ENCODE measurements around the gene CNIH4.

The CNIH4 gene

DNA sequence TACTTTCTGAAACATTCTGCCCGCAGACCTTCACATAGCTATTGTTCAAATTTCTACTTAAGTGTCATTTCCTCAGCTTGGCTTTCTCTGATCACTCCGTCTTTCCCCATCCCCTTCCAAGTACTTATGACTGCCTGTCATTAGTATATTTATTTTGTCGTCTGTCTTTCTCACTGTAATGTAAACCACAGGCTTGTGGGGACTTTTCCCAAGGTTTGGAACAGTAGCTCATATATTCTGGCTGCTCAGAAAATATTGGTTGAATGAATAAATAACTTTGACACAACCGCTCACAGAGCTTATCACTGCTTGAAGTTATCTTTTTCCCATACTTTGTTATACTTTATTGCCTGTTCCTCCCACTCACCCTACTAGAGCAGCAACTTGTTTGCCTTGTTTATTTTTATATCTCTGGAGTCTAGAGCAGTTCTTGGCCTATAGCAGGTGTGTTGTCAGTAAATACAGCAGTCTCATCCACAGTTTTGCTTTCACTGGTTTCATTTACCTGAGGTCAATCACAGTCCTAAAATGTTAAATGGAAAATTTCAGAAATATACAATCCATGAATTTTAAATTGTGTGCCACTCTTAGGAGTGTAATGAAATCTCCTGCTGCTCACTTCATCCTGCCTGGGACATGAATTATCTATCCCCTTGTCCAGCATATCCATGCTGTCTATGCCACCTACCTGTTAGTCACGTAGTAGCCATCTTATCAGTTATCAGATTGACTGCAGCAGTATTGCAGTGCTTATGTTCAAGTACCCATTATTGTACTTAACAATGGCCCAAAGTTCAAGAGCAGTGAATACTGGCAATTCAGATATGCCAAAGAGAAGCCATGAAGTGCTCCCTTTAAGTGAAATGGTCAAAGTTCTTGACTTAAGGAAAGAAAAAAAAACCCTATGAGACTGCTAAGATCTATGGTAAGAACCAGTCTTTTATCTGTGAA lies 2.4 kb upstream of the CNIH4 start:
- no peaks in the 10 kb centered on the region for H3F3A ChIP-seq (ENCODE audit: insufficient read depth)
- no peaks in the 10 kb centered on the region; the same call in 1 of the 2 replicates for H4K20me1 ChIP-seq (ENCODE audit: low read depth, low read length)

DNA sequence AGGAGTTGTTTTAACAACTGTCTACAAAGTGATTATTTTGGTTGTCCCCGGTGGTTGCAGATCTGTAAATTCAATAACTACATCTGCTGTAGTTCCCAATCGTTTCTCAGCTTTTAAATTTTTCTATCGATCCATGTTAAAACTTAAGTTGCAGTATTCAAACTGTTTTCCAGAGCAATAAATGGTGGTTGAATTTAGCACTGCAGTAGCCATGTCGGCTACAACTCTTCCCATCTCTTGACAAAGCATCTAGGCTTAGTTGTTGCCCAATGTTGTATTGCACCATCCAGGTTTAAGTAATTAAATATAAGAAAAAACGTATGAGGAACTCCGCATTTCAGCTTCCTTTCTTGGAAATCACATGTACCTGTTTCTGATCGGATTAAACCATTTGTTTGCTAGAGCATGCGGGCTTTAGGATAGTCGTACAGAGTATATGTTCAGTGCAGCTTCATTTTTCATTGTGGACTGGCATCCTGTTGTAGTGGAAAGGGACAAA lies 996 bp downstream of the CNIH4 start:
- Histone ChIP-seq H3K4me2 (ENCODE audit: low read depth, low read length, poor library complexity, severe bottlenecking) (peak overlapping the region; percentile 66), H3K9me2 (replicated peaks; ENCODE audit: insufficient read depth, low read length) (no peaks in the 10 kb centered on the region), H3K27me3 (ENCODE audit: low read length) (no peaks in the 10 kb centered on the region), H3K4me3 (ENCODE audit: insufficient read depth, low read length, poor library complexity, severe bottlenecking) (peak overlapping the region; percentile 69), H3K27ac (ENCODE audit: low read depth, low read length) (no peak overlapping the region), H2AFZ (ENCODE audit: low read depth, low read length, severe bottlenecking) (no peak overlapping the region), H3K9me3 (ENCODE audit: insufficient read depth, low read length) (no peaks in the 10 kb centered on the region), H3F3A (ENCODE audit: insufficient read depth) (no peaks in the 10 kb centered on the region), H3K9ac (ENCODE audit: low read length) (peak overlapping the region; percentile 68), H3K36me3 (ENCODE audit: low read length) (no peaks in the 10 kb centered on the region), H4K20me1 (ENCODE audit: low read depth, low read length) (no peaks in the 10 kb centered on the region; the same call in 1 of the 2 replicates), H3K79me2 (ENCODE audit: insufficient read depth, low read length) (peaks cover 25% of the 10 kb centered on the region; the same call in 1 of the 2 replicates)
- TF ChIP-seq, protein P1, sequence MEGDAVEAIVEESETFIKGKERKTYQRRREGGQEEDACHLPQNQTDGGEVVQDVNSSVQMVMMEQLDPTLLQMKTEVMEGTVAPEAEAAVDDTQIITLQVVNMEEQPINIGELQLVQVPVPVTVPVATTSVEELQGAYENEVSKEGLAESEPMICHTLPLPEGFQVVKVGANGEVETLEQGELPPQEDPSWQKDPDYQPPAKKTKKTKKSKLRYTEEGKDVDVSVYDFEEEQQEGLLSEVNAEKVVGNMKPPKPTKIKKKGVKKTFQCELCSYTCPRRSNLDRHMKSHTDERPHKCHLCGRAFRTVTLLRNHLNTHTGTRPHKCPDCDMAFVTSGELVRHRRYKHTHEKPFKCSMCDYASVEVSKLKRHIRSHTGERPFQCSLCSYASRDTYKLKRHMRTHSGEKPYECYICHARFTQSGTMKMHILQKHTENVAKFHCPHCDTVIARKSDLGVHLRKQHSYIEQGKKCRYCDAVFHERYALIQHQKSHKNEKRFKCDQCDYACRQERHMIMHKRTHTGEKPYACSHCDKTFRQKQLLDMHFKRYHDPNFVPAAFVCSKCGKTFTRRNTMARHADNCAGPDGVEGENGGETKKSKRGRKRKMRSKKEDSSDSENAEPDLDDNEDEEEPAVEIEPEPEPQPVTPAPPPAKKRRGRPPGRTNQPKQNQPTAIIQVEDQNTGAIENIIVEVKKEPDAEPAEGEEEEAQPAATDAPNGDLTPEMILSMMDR (IDR thresholded peaks at IDR 0.05; ENCODE audit: insufficient read depth, low read length, poor library complexity, severe bottlenecking), result no peak
- no peak for TF ChIP-seq EZH2phosphoT487 (conservative IDR thresholded peaks at IDR 0.05; ENCODE audit: low read length)

More for the DNA sequence above, 2.4 kb upstream of the CNIH4 start:
- Histone ChIP-seq H3K27ac (ENCODE audit: low read depth, low read length) (no peak overlapping the region), H3K36me3 (ENCODE audit: low read length) (no peaks in the 10 kb centered on the region), H3K4me2 (ENCODE audit: low read depth, low read length, poor library complexity, severe bottlenecking) (no peak overlapping the region), H3K9me3 (ENCODE audit: insufficient read depth, low read length) (no peaks in the 10 kb centered on the region), H3K79me2 (ENCODE audit: insufficient read depth, low read length) (peaks cover 20% of the 10 kb centered on the region; the same call in 1 of the 2 replicates), H3K4me3 (ENCODE audit: insufficient read depth, low read length, poor library complexity, severe bottlenecking) (no peak overlapping the region), H2AFZ (ENCODE audit: low read depth, low read length, severe bottlenecking) (no peak overlapping the region), H3K9ac (ENCODE audit: low read length) (no peak overlapping the region), H3K9me2 (replicated peaks; ENCODE audit: insufficient read depth, low read length) (no peaks in the 10 kb centered on the region), H3K27me3 (ENCODE audit: low read length) (no peaks in the 10 kb centered on the region)
- TF ChIP-seq, protein P1 (IDR thresholded peaks at IDR 0.05; ENCODE audit: insufficient read depth, low read length, poor library complexity, severe bottlenecking), result no peak
- TF ChIP-seq EZH2phosphoT487 (conservative IDR thresholded peaks at IDR 0.05; ENCODE audit: low read length), result no peak

DNA sequence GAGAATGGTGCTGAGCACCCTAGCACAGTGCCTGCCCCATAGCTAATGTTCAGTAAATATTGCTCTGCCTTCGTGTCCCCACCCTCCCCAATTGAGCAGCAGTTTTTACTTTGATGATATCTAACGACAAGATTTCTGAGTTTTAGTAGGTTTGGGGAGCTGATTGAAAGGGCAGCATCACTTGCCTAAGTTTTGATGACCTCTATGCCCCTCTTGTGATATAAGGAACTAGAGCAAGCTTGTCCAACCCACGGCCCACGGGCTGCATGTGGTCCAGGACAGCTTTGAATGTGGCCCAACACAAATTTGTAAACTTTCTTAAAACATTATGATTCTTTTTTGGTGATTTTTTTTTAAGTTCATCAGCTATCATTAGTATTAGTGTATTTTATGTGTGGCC lies 1.6 kb downstream of the CNIH4 start:
- Histone ChIP-seq H4K20me1 (ENCODE audit: low read depth, low read length) (no peaks in the 10 kb centered on the region; the same call in 1 of the 2 replicates), H3K4me3 (ENCODE audit: insufficient read depth, low read length, poor library complexity, severe bottlenecking) (no peak overlapping the region), H3K9me3 (ENCODE audit: insufficient read depth, low read length) (no peaks in the 10 kb centered on the region), H3F3A (ENCODE audit: insufficient read depth) (no peaks in the 10 kb centered on the region), H3K27ac (ENCODE audit: low read depth, low read length) (no peak overlapping the region), H3K36me3 (ENCODE audit: low read length) (no peaks in the 10 kb centered on the region), H3K9ac (ENCODE audit: low read length) (no peak overlapping the region), H3K4me2 (ENCODE audit: low read depth, low read length, poor library complexity, severe bottlenecking) (peak overlapping the region; percentile 66), H3K9me2 (replicated peaks; ENCODE audit: insufficient read depth, low read length) (no peaks in the 10 kb centered on the region), H2AFZ (ENCODE audit: low read depth, low read length, severe bottlenecking) (no peak overlapping the region), H3K79me2 (ENCODE audit: insufficient read depth, low read length) (peaks cover 25% of the 10 kb centered on the region; the same call in 1 of the 2 replicates), H3K27me3 (ENCODE audit: low read length) (no peaks in the 10 kb centered on the region)
- TF ChIP-seq, protein P1 (IDR thresholded peaks at IDR 0.05; ENCODE audit: insufficient read depth, low read length, poor library complexity, severe bottlenecking), result no peak
- TF ChIP-seq EZH2phosphoT487 (conservative IDR thresholded peaks at IDR 0.05; ENCODE audit: low read length), result no peak

Data from SU-DHL-6 (cell line).